Heart right ventricle (tissue), 16 donors: ENCODE data around the gene NOM1. TPM values are rescaled to one million over a fixed set of nuclear protein-coding genes. Genes with fewer than 3 reads are reported as not detected.

Source experiments
- ATAC-seq, 8 donors: fragments of 200-7000 bp; cut with Tn5 transposase; one replicate each; pipeline ENCODE4 v1.9.1; 2020; ENCODE audit warnings: mild to moderate bottlenecking in 8 of 8, moderate library complexity in 8 of 8, moderate number of reproducible peaks in 1 of 8
- DNase-seq, 2 donors: peaks; one replicate each; pipeline ENCODE4 v3.0.0-alpha.2; 2020
- H3K27ac ChIP-seq, 10 donors: fragments of 200-600 bp; sonication (generic) in 2 of 10; one replicate each; pipeline versions ENCODE4 v1.5.0 to v1.8.0; 2020 to 2022; ENCODE audit warnings: mild to moderate bottlenecking in 3 of 10
- H3K27me3 ChIP-seq, 7 donors: fragments of 200-600 bp; one replicate each; pipeline ENCODE4 v1.8.0; 2021 to 2022; ENCODE audit warnings: mild to moderate bottlenecking in 2 of 7
- H3K36me3 ChIP-seq, 9 donors: fragments of 200-600 bp; sonication (generic) in 1 of 9; one replicate each; pipeline versions ENCODE4 v1.5.0 to v1.8.0; 2020 to 2022; ENCODE audit warnings: mild to moderate bottlenecking in 2 of 9
- H3K4me1 ChIP-seq, 9 donors: fragments of 200-600 bp; sonication (generic) in 1 of 9; one replicate each; pipeline versions ENCODE4 v1.5.0 to v1.8.0; 2020 to 2022; ENCODE audit warnings: mild to moderate bottlenecking in 4 of 9
- H3K4me3 ChIP-seq, 10 donors: fragments of 200-600 bp; sonication (generic) in 2 of 10; one replicate each; pipeline versions ENCODE4 v1.5.0 to v1.8.0; 2020 to 2022; ENCODE audit warnings: mild to moderate bottlenecking in 7 of 10, moderate library complexity in 2 of 10
- H3K9me3 ChIP-seq, 11 donors: fragments of 200-600 bp in 10 of 11; sonication (generic) in 2 of 11; one replicate each; pipeline versions ENCODE4 v1.5.0 to v1.8.0; 2013 to 2022; ENCODE audit warnings: mild to moderate bottlenecking in 2 of 11, control low read depth in 1 of 11, moderate library complexity in 1 of 11
- CTCF ChIP-seq, 9 donors: fragments of 200-600 bp; sonication (generic) in 2 of 9; IDR thresholded peaks; one replicate each; pipeline versions ENCODE4 v1.5.0 to v1.8.0; 2021 to 2022; ENCODE audit warnings: antibody characterized with exemption in 9 of 9, mild to moderate bottlenecking in 5 of 9, moderate library complexity in 1 of 9
- WGBS, 2 donors: extraction: QIAGEN DNeasy Blood & Tissue Kit; methylation state at CpG; one replicate each; pipeline ENCODE4 v1.1.7; 2013; ENCODE audit warnings: inconsistent platforms in 1 of 2; 5-methylcytosine and 5-hydroxymethylcytosine counted together
- intact Hi-C, 10 donors: fragments of 100-400 bp; cut with DNase I; formaldehyde crosslinking; loops; one replicate each; pipeline versions ENCODE4 v1.11.1 to v1.14.2; 2022
- polyA plus RNA-seq, 2 donors: library from polyadenylated mRNA; stranded (reverse); fragments of 200-250 nt; gene quantifications; one replicate each; pipeline ENCODE4 v1.2.3, GENCODE V29; 2013
- total RNA-seq, 10 donors: library from RNA; stranded (reverse); fragmentation: NEBNext Ultra II Directional in 3 of 10; extraction: Animal tissue kit (Norgen Biotek cat#: 25700) in 3 of 10; gene quantifications; one replicate each; pipeline versions ENCODE4 v1.2.1 to v1.2.4, GENCODE V29; 2021 to 2023
- donor health status: Arrhythmogenic right ventricular cardiomyopathy.
- donor health status: ischemic (EF 13 %, LVEDD 7.1; RV severe dilation, severe dysfunction).
- donor health status: healthy with polysubstance abuse.
- donor health status: DM: no; HTN: yes; CAD: no.
- donor health status: DM: no; HTN: no; CAD: no.
- donor health status: ischemic (EF 25% LVEDD 6.9; RV normal size, moderate dysfunction).
- donor health status: ischemic (EF 25% LVEDD 5.7; RV mildly dilated, moderate dysfunction).
- donor health status: healthy.
- donor health status: DM: yes; HTN: yes; CAD: no.
- donor health status: Ischemic cardiomyopathy.
- donor health status: ischemic (EF 35%, LVEDD 5.7; RV mildly dilated, moderate dysfunction).
- donor health status: nonischemic (EF 11% LVEDD 7.7; RV severe dilation, severe dysfunction).
- donor health status: DM: yes; HTN: yes; CAD: no.
- donor health status: PGD.
- donor health status: ischemic (EF 29% LVEDD 5.4; RV normal size, mild dysfunction).
- donor health status: nonischemic (EF 23%, LVEDD 6.1; RV moderate dilation, normal function).

Gene NOM1
- total and polyA plus RNA-seq, 12 donors = 4.2 to 13.6 (median 8.3) TPM

- peaks cover 0 to under 1% (median 0%) of the 10 kb centered on the region in 11 donors for H3K9me3 ChIP-seq
- intact Hi-C loops = no loop called here
- H3K4me3 ChIP-seq = no peak overlapping the region
- H3K27ac ChIP-seq = no peak overlapping the region
- TF ChIP-seq CTCF (IDR thresholded peaks at IDR 0.05) = no peak
- peaks cover 3 to 56% (median 40%) of the 10 kb centered on the region in 9 donors for H3K4me1 ChIP-seq
- DNase-seq (no peak), ATAC-seq (no peak)
- WGBS, 2 donors = 5 to 7% methylated on average over 28 to 32 of the region's 32 CpGs
- peaks cover 43 to 100% (median 99%) of the 10 kb centered on the region in 7 donors for H3K27me3 ChIP-seq
- no peaks in the 10 kb centered on the region for H3K36me3 ChIP-seq
Measured at GRCh38 chr7:157001920-157002818, 52.7 kb downstream of the NOM1 start.

- peaks cover 50 to 100% (median 100%) of the 10 kb centered on the region in 7 donors for H3K27me3 ChIP-seq
- ATAC-seq = no peak
- TF ChIP-seq CTCF (IDR thresholded peaks at IDR 0.05) = no peak
- peaks cover 3 to 56% (median 40%) of the 10 kb centered on the region in 9 donors for H3K4me1 ChIP-seq
- WGBS, 2 donors = 4% methylated on average over 47 of the region's 47 CpGs
- no peaks in the 10 kb centered on the region for H3K36me3 ChIP-seq
- H3K4me3 ChIP-seq = no peak overlapping the region
- intact Hi-C loops = no loop called here
- no peak for DNase-seq
- no peaks in the 10 kb centered on the region for H3K9me3 ChIP-seq
- H3K27ac ChIP-seq = no peak overlapping the region
Measured at GRCh38 chr7:157002819-157003421, 53.4 kb downstream of the NOM1 start.

GRCh38 chr7:157003445-157003755 lies 53.9 kb downstream of the NOM1 start:
- H3K4me3 ChIP-seq = no peak overlapping the region
- 6 to 8% methylated on average over 6 of the region's 6 CpGs for WGBS, 2 donors
- ATAC-seq (no peak), DNase-seq (no peak)
- peaks cover 3 to 56% (median 40%) of the 10 kb centered on the region in 9 donors for H3K4me1 ChIP-seq
- TF ChIP-seq CTCF (IDR thresholded peaks at IDR 0.05) = no peak
- H3K9me3 ChIP-seq = no peaks in the 10 kb centered on the region
- intact Hi-C loops = no loop called here
- peaks cover 51 to 100% (median 100%) of the 10 kb centered on the region in 7 donors for H3K27me3 ChIP-seq
- H3K36me3 ChIP-seq = no peaks in the 10 kb centered on the region
- H3K27ac ChIP-seq = no peak overlapping the region

GRCh38 chr7:157003756-157004520 lies 54.4 kb downstream of the NOM1 start:
- intact Hi-C loops = no loop called here
- peak overlapping the region in 2 of 10 donors; percentile 4 to 13 for H3K4me3 ChIP-seq
- ATAC-seq (peak in 4 of 8 donors; percentile 21 to 42 (median 36)), DNase-seq (no peak)
- no peaks in the 10 kb centered on the region for H3K9me3 ChIP-seq
- peaks cover 53 to 100% (median 100%) of the 10 kb centered on the region in 7 donors for H3K27me3 ChIP-seq
- no peaks in the 10 kb centered on the region for H3K36me3 ChIP-seq
- peaks cover 3 to 56% (median 40%) of the 10 kb centered on the region in 9 donors for H3K4me1 ChIP-seq
- TF ChIP-seq CTCF (IDR thresholded peaks at IDR 0.05) = no peak
- H3K27ac ChIP-seq = no peak overlapping the region
- 1 to 3% methylated on average over 59 to 60 of the region's 60 CpGs for WGBS, 2 donors
